Fibroblast of mammary gland (primary cell): ENCODE measurements around the gene ST3GAL4.

Experiments
- DNase-seq: peaks from one replicate; pipeline ENCODE4 v3.0.0-alpha.2; 2010; ENCODE audit warnings: low read depth
- H3K4me3 ChIP-seq: 2 replicates; pipeline ENCODE4 v1.5.1; 2011; ENCODE audit warnings: low read depth, mild to moderate bottlenecking, low read length, moderate library complexity; ENCODE audit not compliant: control insufficient read depth
- TF ChIP-seq, protein P1 (sequence below): conservative IDR thresholded peaks from 2 replicates; pipeline ENCODE4 v1.5.1; 2011; ENCODE audit warnings: low read depth, low read length, inconsistent platforms; ENCODE audit not compliant: control insufficient read depth, insufficient read depth

ST3GAL4 gene

DNA sequence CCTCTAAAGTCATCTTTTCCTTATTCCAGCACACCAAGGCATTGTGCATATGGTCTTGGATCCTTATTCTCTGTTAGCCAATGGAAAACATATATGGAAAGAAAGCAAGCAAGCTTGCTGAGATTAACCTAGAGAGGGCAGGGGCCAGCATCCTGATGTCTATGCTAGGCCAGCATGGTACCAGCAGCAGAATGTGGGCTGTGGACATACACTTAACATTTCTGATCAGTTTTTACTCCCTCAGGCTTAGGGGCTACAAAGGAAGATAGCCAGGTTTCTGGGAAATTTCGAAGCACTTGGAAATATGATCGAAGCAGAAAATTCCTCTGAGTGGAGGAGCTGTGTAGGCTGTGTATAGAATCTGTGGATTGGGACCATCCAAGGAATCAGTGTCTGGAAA lies 67.0 kb downstream of the ST3GAL4 start:
- no peak for DNase-seq
- TF ChIP-seq, protein P1, sequence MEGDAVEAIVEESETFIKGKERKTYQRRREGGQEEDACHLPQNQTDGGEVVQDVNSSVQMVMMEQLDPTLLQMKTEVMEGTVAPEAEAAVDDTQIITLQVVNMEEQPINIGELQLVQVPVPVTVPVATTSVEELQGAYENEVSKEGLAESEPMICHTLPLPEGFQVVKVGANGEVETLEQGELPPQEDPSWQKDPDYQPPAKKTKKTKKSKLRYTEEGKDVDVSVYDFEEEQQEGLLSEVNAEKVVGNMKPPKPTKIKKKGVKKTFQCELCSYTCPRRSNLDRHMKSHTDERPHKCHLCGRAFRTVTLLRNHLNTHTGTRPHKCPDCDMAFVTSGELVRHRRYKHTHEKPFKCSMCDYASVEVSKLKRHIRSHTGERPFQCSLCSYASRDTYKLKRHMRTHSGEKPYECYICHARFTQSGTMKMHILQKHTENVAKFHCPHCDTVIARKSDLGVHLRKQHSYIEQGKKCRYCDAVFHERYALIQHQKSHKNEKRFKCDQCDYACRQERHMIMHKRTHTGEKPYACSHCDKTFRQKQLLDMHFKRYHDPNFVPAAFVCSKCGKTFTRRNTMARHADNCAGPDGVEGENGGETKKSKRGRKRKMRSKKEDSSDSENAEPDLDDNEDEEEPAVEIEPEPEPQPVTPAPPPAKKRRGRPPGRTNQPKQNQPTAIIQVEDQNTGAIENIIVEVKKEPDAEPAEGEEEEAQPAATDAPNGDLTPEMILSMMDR: no peak
- H3K4me3 ChIP-seq: no peak overlapping the region

DNA sequence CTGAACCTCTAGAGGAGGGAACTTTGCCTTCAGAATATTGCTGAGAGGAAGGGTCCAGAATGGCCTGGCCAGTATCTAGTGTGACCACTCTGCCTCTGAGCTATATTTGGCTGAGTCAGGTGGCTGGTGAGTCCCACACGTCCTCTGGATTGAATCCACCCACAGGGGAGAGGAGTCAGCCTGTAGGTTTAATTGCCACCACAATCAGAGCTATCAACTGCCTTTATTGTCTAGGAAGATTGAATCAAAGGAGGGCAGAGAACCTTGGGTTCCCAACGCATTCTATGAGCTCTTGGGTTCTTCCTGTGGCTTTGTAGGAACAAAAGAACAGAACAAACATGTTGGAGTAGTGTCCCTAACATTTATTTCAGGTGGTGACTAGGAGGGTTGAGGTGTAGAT lies 67.7 kb downstream of the ST3GAL4 start:
- TF ChIP-seq, protein P1: no peak
- DNase-seq: no peak
- H3K4me3 ChIP-seq: no peak overlapping the region

DNA sequence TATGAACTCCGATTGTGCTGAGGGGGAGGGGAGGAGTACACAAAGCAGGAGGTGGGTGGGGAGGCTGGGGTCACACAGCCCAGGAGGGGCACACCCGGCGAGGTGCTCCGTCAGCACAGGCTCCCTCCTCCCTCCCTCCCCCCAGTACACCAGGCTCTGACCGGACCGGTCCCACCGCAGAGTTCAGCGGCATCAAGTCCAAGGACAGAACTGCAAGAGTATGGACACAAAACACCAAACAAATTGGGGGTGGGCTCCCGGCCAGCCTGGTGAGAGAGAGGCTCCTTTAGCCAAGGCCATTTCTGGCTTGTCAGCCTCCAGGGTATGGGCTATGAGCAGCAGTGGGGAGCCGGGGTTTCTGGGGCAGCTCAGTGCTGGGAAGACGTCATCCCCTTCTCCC lies 68.3 kb downstream of the ST3GAL4 start:
- TF ChIP-seq, protein P1: no peak
- DNase-seq: no peak
- no peak overlapping the region for H3K4me3 ChIP-seq

DNA sequence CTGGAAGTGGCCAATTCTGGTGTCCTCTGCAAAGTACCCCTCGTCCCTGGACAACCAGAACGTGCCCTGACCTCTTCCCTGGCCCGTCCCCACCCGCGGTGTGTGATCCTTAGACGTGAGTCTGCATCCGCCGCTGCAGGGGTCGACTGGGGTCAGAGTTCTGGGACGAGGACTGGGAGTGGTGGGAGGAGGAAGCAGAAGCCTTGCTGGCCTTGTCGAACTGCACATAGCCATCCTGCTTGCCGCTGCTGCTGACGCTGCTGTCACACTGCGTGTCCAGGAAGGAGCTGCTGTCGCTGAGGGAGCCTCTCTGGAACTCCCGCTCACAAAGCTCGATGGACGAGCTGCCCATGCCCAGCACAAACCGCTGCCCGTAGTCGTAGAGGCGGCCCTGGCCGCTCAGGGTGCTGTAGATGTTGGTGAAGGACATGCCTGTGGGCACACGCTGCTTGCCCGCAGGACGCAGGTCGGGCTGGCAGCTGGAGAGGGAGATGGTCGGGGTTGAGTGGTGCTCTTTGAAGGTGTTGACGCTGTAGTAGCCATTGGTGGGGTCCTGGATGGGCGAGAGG lies 69.1 kb downstream of the ST3GAL4 start:
- H3K4me3 ChIP-seq: no peak overlapping the region
- TF ChIP-seq, protein P1: no peak
- no peak for DNase-seq

DNA sequence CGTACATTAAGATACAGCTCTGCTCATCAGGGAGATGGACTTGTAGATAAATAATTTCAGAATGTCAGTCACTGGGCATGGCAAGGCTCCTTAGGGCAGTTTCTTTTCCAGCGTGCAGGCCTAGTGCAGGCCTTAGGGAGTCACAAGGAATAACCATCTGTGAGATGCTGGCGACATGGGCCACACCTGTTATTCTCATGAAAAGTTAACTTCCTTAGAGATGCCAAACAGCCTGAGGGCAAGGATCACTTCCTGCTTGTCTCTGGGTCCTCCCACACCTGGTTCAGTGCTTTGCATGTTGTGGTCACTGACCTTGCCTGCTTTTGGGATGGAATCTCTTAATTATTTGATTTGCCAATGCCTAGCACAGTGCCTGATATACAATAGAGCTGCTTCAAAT lies 70.6 kb downstream of the ST3GAL4 start:
- no peak for DNase-seq
- H3K4me3 ChIP-seq: no peak overlapping the region
- TF ChIP-seq, protein P1: no peak

GRCh38 chr11:126426820-126427749 lies 71.6 kb downstream of the ST3GAL4 start:
- no peak for DNase-seq
- H3K4me3 ChIP-seq: no peak overlapping the region
- TF ChIP-seq, protein P1: no peak
